Measurements from ENCODE around the gene NRIP3.

- no peak for TF ChIP-seq POLR2AphosphoS5 (IDR thresholded peaks at IDR 0.05)
- TF ChIP-seq POLR2A (IDR thresholded peaks at IDR 0.05), result no peak
Observed at GRCh38 chr11:9008661-9009060, 4.9 kb upstream of the NRIP3 start.

Data from prostate gland (tissue), 1 donor.